ENCODE measurements around the gene PHF10.

- TF ChIP-seq CTCF (IDR thresholded peaks at IDR 0.05) (no peak), POLR2A (IDR thresholded peaks at IDR 0.05) (no peak)
Measured at GRCh38 chr6:169709293-169709692, 15.0 kb downstream of the PHF10 start.

All from uterus (tissue), 2 donors.